Neural cell (in vitro differentiated cells): Measurements from ENCODE around the gene RPUSD2. TPM values are rescaled to one million over a fixed set of nuclear protein-coding genes. Genes with fewer than 3 reads are reported as not detected.

Source experiments
- H2AFZ ChIP-seq: fragments of 200-600, 300-800 bp; sonication (generic), shearing (Covaris generic); 2 replicates; pipeline ENCODE4 v1.6.0; 2014; ENCODE audit warnings: low read depth, mild to moderate bottlenecking, antibody characterized with exemption, low read length, moderate library complexity
- H3F3A ChIP-seq: fragments of 200-600 bp; shearing (Covaris generic); 2 replicates; pipeline ENCODE4 v1.6.1; 2016; ENCODE audit warnings: mild to moderate bottlenecking, moderate library complexity, mixed read lengths, antibody characterized with exemption, low read length; ENCODE audit not compliant: insufficient read depth, poor library complexity, severe bottlenecking
- H3K27ac ChIP-seq: fragments of 200-600, 300-800 bp; sonication (generic), shearing (Covaris generic); 2 replicates; pipeline ENCODE4 v1.5.1; 2014; ENCODE audit warnings: mild to moderate bottlenecking, low read length, moderate library complexity
- H3K27me3 ChIP-seq: fragments of 300-800, 200-600 bp; sonication (generic), shearing (Covaris generic); 2 replicates; pipeline ENCODE4 v1.6.0; 2014; ENCODE audit warnings: mild to moderate bottlenecking, low read depth, low read length, moderate library complexity; ENCODE audit not compliant: insufficient read depth
- H3K36me3 ChIP-seq: fragments of 300-800, 200-600 bp; sonication (generic), shearing (Covaris generic); 2 replicates; pipeline ENCODE4 v1.5.1; 2014; ENCODE audit warnings: mild to moderate bottlenecking, antibody characterized with exemption, low read length, moderate library complexity; ENCODE audit not compliant: insufficient read depth
- H3K4me2 ChIP-seq: fragments of 300-800, 200-600 bp; sonication (generic), shearing (Covaris generic); 2 replicates; pipeline ENCODE4 v1.6.0; 2014; ENCODE audit warnings: mild to moderate bottlenecking, low read length
- H3K4me3 ChIP-seq: fragments of 300-800, 200-600 bp; sonication (generic), shearing (Covaris generic); 2 replicates; pipeline ENCODE4 v1.5.1; 2014; ENCODE audit warnings: mild to moderate bottlenecking, low read length, moderate library complexity
- H3K79me2 ChIP-seq: fragments of 200-600 bp; shearing (Covaris generic); replicated peaks from 2 replicates; pipeline ENCODE4 v1.6.0; 2014; ENCODE audit warnings: mild to moderate bottlenecking, low read length, moderate library complexity; ENCODE audit not compliant: insufficient read depth
- H3K9ac ChIP-seq: fragments of 300-800, 200-600 bp; sonication (generic), shearing (Covaris generic); 2 replicates; pipeline ENCODE4 v1.6.1; 2016; ENCODE audit warnings: mild to moderate bottlenecking, low read length, mixed read lengths
- H3K9me2 ChIP-seq: fragments of 200-600 bp; shearing (Covaris generic); 2 replicates; pipeline ENCODE4 v1.6.1; 2016; ENCODE audit warnings: mild to moderate bottlenecking, low read length, mixed read lengths; ENCODE audit not compliant: insufficient read depth
- H3K9me3 ChIP-seq: fragments of 200-600, 300-800 bp; sonication (generic), shearing (Covaris generic); 2 replicates; pipeline ENCODE4 v1.6.1; 2016; ENCODE audit warnings: mild to moderate bottlenecking, mixed run types, low read length, moderate library complexity, mixed read lengths
- H4K20me1 ChIP-seq: fragments of 200-600 bp; shearing (Covaris generic); 2 replicates; pipeline ENCODE4 v1.6.1; 2016; ENCODE audit warnings: mild to moderate bottlenecking, mixed run types; ENCODE audit not compliant: insufficient read depth
- CTCF ChIP-seq: fragments of 450-650 bp; IDR thresholded peaks from 2 replicates; pipeline ENCODE4 v1.5.1; 2014; ENCODE audit warnings: antibody characterized with exemption, mild to moderate bottlenecking, moderate library complexity; ENCODE audit not compliant: poor library complexity, severe bottlenecking
- EP300 ChIP-seq: fragments of 450-650 bp; conservative IDR thresholded peaks from 2 replicates; pipeline ENCODE4 v1.6.1; 2014; ENCODE audit warnings: antibody characterized with exemption, mild to moderate bottlenecking, moderate library complexity; ENCODE audit not compliant: poor library complexity, severe bottlenecking
- EZH2 ChIP-seq: fragments of 200-600, 300-800 bp; shearing (Covaris generic), sonication (generic); IDR thresholded peaks from 2 replicates; pipeline ENCODE4 v1.6.1; 2014; ENCODE audit warnings: antibody characterized with exemption, low read length, borderline replicate concordance, mild to moderate bottlenecking; ENCODE audit not compliant: insufficient read depth, poor library complexity, severe bottlenecking
- MXI1 ChIP-seq: fragments of 450-650 bp; conservative IDR thresholded peaks from 2 replicates; pipeline ENCODE4 v1.6.1; 2014; ENCODE audit warnings: antibody characterized with exemption, mild to moderate bottlenecking; ENCODE audit not compliant: poor library complexity, severe bottlenecking
- POLR2AphosphoS5 ChIP-seq: IDR thresholded peaks from 2 replicates; pipeline ENCODE4 v1.6.1; 2012
- RAD21 ChIP-seq: fragments of 450-650 bp; conservative IDR thresholded peaks from 2 replicates; pipeline ENCODE4 v1.6.1; 2014; ENCODE audit warnings: antibody characterized with exemption, mild to moderate bottlenecking, moderate library complexity
- REST ChIP-seq: IDR thresholded peaks from 2 replicates; pipeline ENCODE4 v1.6.1; 2012; ENCODE audit warnings: borderline replicate concordance
- SMC3 ChIP-seq: fragments of 450-650 bp; conservative IDR thresholded peaks from 2 replicates; pipeline ENCODE4 v1.6.1; 2014; ENCODE audit warnings: antibody characterized with exemption, mild to moderate bottlenecking, moderate library complexity; ENCODE audit not compliant: poor library complexity
- TAF1 ChIP-seq: IDR thresholded peaks from 2 replicates; pipeline ENCODE4 v1.6.1; 2012; ENCODE audit warnings: low read depth
- polyA plus RNA-seq: library from polyadenylated mRNA; depleted of rRNA; stranded (reverse); fragments of >200 nt; gene quantifications from 2 replicates; pipeline ENCODE4 v1.2.3, GENCODE V29; 2014

Gene RPUSD2
- polyA plus RNA-seq, 1 donor from 2014 or later, result 13.2 TPM

- Histone ChIP-seq H3K9me3 (no peaks in the 10 kb centered on the region), H3K9ac (no peak overlapping the region), H4K20me1 (no peaks in the 10 kb centered on the region), H3K27me3 (no peaks in the 10 kb centered on the region), H3K36me3 (no peaks in the 10 kb centered on the region), H3K4me3 (no peak overlapping the region), H3K4me2 (no peak overlapping the region), H2AFZ (no peak overlapping the region), H3K27ac (no peak overlapping the region), H3F3A (peaks cover 4% of the 10 kb centered on the region), H3K79me2 (no peaks in the 10 kb centered on the region), H3K9me2 (no peaks in the 10 kb centered on the region)
- TF ChIP-seq CTCF (no peak), POLR2AphosphoS5 (no peak), REST (no peak), MXI1 (no peak), EP300 (no peak), RAD21 (no peak), EZH2 (no peak), SMC3 (no peak), TAF1 (no peak)
Observed at GRCh38 chr15:40549894-40550293, 19.2 kb upstream of the RPUSD2 start.

- Histone ChIP-seq H3K9me2 (no peaks in the 10 kb centered on the region), H4K20me1 (no peaks in the 10 kb centered on the region), H3K79me2 (no peaks in the 10 kb centered on the region), H3K9me3 (no peaks in the 10 kb centered on the region), H2AFZ (no peak overlapping the region), H3K36me3 (no peaks in the 10 kb centered on the region), H3K4me3 (no peak overlapping the region), H3K4me2 (no peak overlapping the region), H3F3A (peaks cover 4% of the 10 kb centered on the region), H3K27ac (no peak overlapping the region), H3K9ac (no peak overlapping the region), H3K27me3 (no peaks in the 10 kb centered on the region)
- TF ChIP-seq EZH2 (no peak), MXI1 (no peak), SMC3 (no peak), EP300 (no peak), POLR2AphosphoS5 (no peak), CTCF (no peak), REST (no peak), TAF1 (no peak), RAD21 (no peak)
Observed at GRCh38 chr15:40550341-40551037, 18.6 kb upstream of the RPUSD2 start.
